Adrenal gland (tissue), 5 donors: ENCODE results near the gene B3GNT2.

Experiments used
- CTCF ChIP-seq, 6 experiments: fragments of 450-650 bp in 4 of 6; fragments of 200-600 bp in 2 of 6; sonication (generic) in 1 of 6; IDR thresholded peaks; 1 replicate in 5 of 6; 2 replicates in 1 of 6; pipeline versions ENCODE4 v1.5.1 to v1.8.0; 2016 to 2021; ENCODE audit warnings: antibody characterized with exemption in 6 of 6, mild to moderate bottlenecking in 2 of 6, moderate library complexity in 1 of 6
- POLR2A ChIP-seq, 2 donors: fragments of 450-650 bp; IDR thresholded peaks; one replicate each; pipeline ENCODE4 v1.6.1; 2017; ENCODE audit warnings: antibody characterized with exemption in 2 of 2, mild to moderate bottlenecking in 2 of 2, moderate library complexity in 1 of 2
- donor health status: DM: no; HTN: no; CAD: no.

DNA sequence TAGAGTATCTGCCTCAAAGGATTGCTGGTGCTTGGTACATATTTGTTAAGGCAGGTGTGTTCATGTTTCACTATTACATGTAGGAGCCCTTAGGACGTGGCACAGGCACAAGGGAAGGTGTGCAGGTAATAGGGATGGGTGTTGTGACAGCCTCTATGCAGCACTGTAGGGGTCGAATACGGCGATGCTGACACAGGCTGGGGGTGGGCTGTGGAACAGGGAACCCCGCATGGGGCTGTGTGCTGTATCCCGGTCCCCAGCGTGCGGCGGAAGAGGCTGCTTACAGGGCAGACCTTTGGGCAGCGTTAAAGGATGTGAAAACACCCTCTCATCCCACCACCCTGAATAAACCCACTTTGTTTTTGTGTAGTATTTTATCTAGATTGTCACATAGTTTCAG, 21.5 kb downstream of the B3GNT2 start:
- TF ChIP-seq CTCF (IDR thresholded peaks at IDR 0.05) (no peak), POLR2A (IDR thresholded peaks at IDR 0.05) (no peak)
